Measurements from ENCODE around the gene PDGFA.

PDGFA gene

DNA sequence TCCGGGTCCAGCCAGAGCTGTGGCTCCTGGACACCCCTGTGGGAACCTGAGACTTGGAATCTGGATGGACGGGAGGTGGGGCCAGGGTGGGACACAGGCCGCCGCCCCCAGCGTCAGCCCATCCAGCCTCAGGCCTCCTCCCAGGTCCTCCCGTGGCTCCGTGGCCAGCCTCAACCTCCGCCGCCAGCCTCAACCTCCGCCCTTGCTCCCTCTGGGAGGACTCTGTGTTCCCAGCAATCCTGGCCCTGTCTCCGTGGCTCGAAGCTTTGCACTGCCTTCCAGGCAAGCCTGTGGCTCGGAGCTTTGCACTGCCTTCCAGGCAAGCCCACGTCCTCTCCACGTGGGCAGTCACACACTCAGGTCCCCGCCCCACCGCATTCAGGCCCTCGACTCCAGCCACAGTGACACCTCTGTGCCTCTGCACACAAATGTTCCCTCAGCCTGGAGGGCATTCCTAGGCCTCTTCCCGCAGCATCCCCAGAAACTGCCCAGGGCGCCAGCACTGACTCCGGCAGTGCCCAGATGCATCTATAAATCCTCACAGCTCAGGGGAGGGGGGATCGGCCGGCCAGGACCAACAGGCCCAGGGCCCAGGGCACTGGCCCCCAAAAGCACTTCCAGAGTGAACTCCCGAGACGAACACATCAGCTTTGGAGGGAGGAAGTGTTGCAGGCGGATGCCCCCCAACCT lies 44.7 kb upstream of the PDGFA start:
- Histone ChIP-seq H2AFZ (no peak overlapping the region), H3K4me2 (ENCODE audit: low read length) (no peak overlapping the region), H3K9ac (no peak overlapping the region), H3K27ac (no peak overlapping the region), H3K79me2 (no peaks in the 10 kb centered on the region), H3K27me3 (ENCODE audit: control insufficient read depth, insufficient read depth, low read length) (no peaks in the 10 kb centered on the region), H3K9me3 (ENCODE audit: control insufficient read depth, low read length) (no peaks in the 10 kb centered on the region), H3K36me3 (ENCODE audit: control insufficient read depth, insufficient read depth, low read length) (no peaks in the 10 kb centered on the region), H3K4me3 (ENCODE audit: low read depth, low read length) (no peak overlapping the region), H3K4me1 (no peaks in the 10 kb centered on the region)
- TF ChIP-seq, protein P1, sequence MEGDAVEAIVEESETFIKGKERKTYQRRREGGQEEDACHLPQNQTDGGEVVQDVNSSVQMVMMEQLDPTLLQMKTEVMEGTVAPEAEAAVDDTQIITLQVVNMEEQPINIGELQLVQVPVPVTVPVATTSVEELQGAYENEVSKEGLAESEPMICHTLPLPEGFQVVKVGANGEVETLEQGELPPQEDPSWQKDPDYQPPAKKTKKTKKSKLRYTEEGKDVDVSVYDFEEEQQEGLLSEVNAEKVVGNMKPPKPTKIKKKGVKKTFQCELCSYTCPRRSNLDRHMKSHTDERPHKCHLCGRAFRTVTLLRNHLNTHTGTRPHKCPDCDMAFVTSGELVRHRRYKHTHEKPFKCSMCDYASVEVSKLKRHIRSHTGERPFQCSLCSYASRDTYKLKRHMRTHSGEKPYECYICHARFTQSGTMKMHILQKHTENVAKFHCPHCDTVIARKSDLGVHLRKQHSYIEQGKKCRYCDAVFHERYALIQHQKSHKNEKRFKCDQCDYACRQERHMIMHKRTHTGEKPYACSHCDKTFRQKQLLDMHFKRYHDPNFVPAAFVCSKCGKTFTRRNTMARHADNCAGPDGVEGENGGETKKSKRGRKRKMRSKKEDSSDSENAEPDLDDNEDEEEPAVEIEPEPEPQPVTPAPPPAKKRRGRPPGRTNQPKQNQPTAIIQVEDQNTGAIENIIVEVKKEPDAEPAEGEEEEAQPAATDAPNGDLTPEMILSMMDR (IDR thresholded peaks at IDR 0.05), result no peak

DNA sequence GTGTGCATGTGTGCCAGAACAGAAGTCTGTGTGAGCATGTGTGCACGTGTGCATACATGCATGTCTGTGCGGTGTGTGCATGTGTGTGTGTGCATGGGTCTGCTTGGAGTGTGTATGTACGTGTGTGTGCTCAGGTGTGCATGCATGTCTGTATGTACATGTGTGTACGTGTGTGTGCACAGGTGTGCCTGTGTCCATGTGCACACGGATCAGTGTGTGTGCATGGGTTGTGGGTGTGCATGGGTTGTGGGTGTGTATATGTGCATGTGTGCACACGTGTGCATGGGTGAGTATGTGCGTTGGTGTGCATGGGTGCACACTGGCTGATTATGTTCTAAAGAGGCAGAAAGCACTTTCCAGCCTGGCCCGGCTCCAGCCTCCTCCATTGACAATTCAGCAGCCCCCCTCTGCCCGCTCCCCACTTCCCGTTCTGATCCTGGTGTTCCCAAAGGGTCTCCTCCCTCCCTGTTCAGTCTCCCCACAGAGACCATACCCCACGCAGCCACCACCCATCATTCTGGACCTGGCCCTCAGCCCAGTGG lies 44.1 kb upstream of the PDGFA start:
- no peak overlapping the region for H3K9ac ChIP-seq
- no peak overlapping the region for H3K27ac ChIP-seq
- no peak overlapping the region for H3K4me2 ChIP-seq (ENCODE audit: low read length)
- H3K79me2 ChIP-seq, result no peaks in the 10 kb centered on the region
- H3K4me1 ChIP-seq, result no peaks in the 10 kb centered on the region
- no peaks in the 10 kb centered on the region for H3K9me3 ChIP-seq (ENCODE audit: control insufficient read depth, low read length)
- no peaks in the 10 kb centered on the region for H3K36me3 ChIP-seq (ENCODE audit: control insufficient read depth, insufficient read depth, low read length)
- TF ChIP-seq, protein P1 (IDR thresholded peaks at IDR 0.05), result no peak
- no peaks in the 10 kb centered on the region for H3K27me3 ChIP-seq (ENCODE audit: control insufficient read depth, insufficient read depth, low read length)
- H3K4me3 ChIP-seq (ENCODE audit: low read depth, low read length), result no peak overlapping the region
- no peak overlapping the region for H2AFZ ChIP-seq

DNA sequence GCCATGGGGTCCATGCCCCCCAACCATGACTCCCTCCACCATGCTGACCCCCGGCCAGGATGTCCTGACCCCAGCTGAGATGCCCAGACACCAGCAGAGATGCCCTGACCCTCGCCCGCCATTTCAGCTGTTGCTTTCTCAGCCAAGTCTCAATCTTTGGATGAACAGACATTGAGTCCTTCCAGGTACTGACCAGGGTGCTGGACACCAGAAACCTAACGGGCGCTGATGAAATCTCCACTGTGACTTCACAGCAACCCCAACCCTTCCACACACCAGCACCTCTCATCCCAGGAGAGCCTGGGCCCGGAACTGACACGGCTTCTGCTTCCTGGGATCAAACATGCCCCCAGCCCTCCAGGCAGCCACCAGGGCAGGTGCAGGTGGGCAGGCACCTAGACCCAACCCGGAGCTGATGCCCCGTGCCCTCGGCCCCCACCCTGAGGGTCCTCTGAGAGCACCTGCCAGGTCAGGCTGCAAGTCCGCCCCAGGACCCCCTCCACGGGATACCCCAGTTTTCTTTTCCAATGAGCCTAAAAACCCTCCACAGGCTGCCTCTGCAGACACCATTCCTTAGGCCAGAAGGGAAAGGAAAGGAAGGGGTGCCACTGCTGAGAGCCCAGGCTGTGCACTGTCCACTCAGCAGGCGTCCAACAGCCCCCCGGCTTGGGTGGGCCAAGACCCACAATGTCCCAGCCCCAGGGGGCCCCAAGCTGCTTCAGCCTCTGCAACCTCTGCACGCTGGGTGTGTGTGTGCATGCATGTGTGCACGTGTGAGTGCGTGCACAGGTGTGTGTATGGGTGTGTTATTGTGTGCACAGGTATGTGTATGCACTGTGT lies 43.4 kb upstream of the PDGFA start:
- Histone ChIP-seq H3K79me2 (no peaks in the 10 kb centered on the region), H2AFZ (no peak overlapping the region), H3K9ac (no peak overlapping the region), H3K4me2 (ENCODE audit: low read length) (no peak overlapping the region), H3K36me3 (ENCODE audit: control insufficient read depth, insufficient read depth, low read length) (no peaks in the 10 kb centered on the region), H3K9me3 (ENCODE audit: control insufficient read depth, low read length) (no peaks in the 10 kb centered on the region), H3K27ac (no peak overlapping the region), H3K27me3 (ENCODE audit: control insufficient read depth, insufficient read depth, low read length) (no peaks in the 10 kb centered on the region), H3K4me3 (ENCODE audit: low read depth, low read length) (no peak overlapping the region), H3K4me1 (no peaks in the 10 kb centered on the region)
- TF ChIP-seq, protein P1 (IDR thresholded peaks at IDR 0.05), result no peak

DNA sequence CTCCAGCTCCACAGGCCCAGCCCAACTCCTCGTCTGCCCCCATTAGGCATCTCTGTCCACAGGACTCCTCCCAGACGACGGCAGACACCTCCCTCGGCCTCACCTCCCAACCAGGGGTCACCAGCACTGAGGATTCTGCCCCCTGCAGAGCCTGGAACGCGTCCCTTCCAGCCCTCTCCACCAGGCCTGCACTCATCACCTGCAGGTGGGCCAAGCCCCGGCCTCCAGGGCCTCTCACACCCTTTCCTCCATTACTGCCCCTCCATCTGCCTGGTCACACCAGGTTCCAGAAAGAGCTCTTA lies 42.7 kb upstream of the PDGFA start:
- no peaks in the 10 kb centered on the region for H3K27me3 ChIP-seq (ENCODE audit: control insufficient read depth, insufficient read depth, low read length)
- TF ChIP-seq, protein P1 (IDR thresholded peaks at IDR 0.05), result no peak
- H2AFZ ChIP-seq, result no peak overlapping the region
- no peaks in the 10 kb centered on the region for H3K79me2 ChIP-seq
- H3K4me1 ChIP-seq, result no peaks in the 10 kb centered on the region
- H3K4me3 ChIP-seq (ENCODE audit: low read depth, low read length), result no peak overlapping the region
- no peak overlapping the region for H3K9ac ChIP-seq
- H3K4me2 ChIP-seq (ENCODE audit: low read length), result no peak overlapping the region
- no peaks in the 10 kb centered on the region for H3K36me3 ChIP-seq (ENCODE audit: control insufficient read depth, insufficient read depth, low read length)
- no peak overlapping the region for H3K27ac ChIP-seq
- H3K9me3 ChIP-seq (ENCODE audit: control insufficient read depth, low read length), result no peaks in the 10 kb centered on the region
